Neural cell (in vitro differentiated cells): ENCODE data around the gene RNF26. TPM values are rescaled to one million over a fixed set of nuclear protein-coding genes. Genes with fewer than 3 reads are reported as not detected.

Experiments used
- H2AFZ ChIP-seq: fragments of 200-600, 300-800 bp; sonication (generic), shearing (Covaris generic); 2 replicates; pipeline ENCODE4 v1.6.0; 2014; ENCODE audit warnings: low read depth, mild to moderate bottlenecking, antibody characterized with exemption, low read length, moderate library complexity
- H3F3A ChIP-seq: fragments of 200-600 bp; shearing (Covaris generic); 2 replicates; pipeline ENCODE4 v1.6.1; 2016; ENCODE audit warnings: mild to moderate bottlenecking, moderate library complexity, mixed read lengths, antibody characterized with exemption, low read length; ENCODE audit not compliant: insufficient read depth, poor library complexity, severe bottlenecking
- H3K27ac ChIP-seq: fragments of 200-600, 300-800 bp; sonication (generic), shearing (Covaris generic); 2 replicates; pipeline ENCODE4 v1.5.1; 2014; ENCODE audit warnings: mild to moderate bottlenecking, low read length, moderate library complexity
- H3K27me3 ChIP-seq: fragments of 300-800, 200-600 bp; sonication (generic), shearing (Covaris generic); 2 replicates; pipeline ENCODE4 v1.6.0; 2014; ENCODE audit warnings: mild to moderate bottlenecking, low read depth, low read length, moderate library complexity; ENCODE audit not compliant: insufficient read depth
- H3K36me3 ChIP-seq: fragments of 300-800, 200-600 bp; sonication (generic), shearing (Covaris generic); 2 replicates; pipeline ENCODE4 v1.5.1; 2014; ENCODE audit warnings: mild to moderate bottlenecking, antibody characterized with exemption, low read length, moderate library complexity; ENCODE audit not compliant: insufficient read depth
- H3K4me2 ChIP-seq: fragments of 300-800, 200-600 bp; sonication (generic), shearing (Covaris generic); 2 replicates; pipeline ENCODE4 v1.6.0; 2014; ENCODE audit warnings: mild to moderate bottlenecking, low read length
- H3K4me3 ChIP-seq: fragments of 300-800, 200-600 bp; sonication (generic), shearing (Covaris generic); 2 replicates; pipeline ENCODE4 v1.5.1; 2014; ENCODE audit warnings: mild to moderate bottlenecking, low read length, moderate library complexity
- H3K79me2 ChIP-seq: fragments of 200-600 bp; shearing (Covaris generic); replicated peaks from 2 replicates; pipeline ENCODE4 v1.6.0; 2014; ENCODE audit warnings: mild to moderate bottlenecking, low read length, moderate library complexity; ENCODE audit not compliant: insufficient read depth
- H3K9ac ChIP-seq: fragments of 300-800, 200-600 bp; sonication (generic), shearing (Covaris generic); 2 replicates; pipeline ENCODE4 v1.6.1; 2016; ENCODE audit warnings: mild to moderate bottlenecking, low read length, mixed read lengths
- H3K9me2 ChIP-seq: fragments of 200-600 bp; shearing (Covaris generic); 2 replicates; pipeline ENCODE4 v1.6.1; 2016; ENCODE audit warnings: mild to moderate bottlenecking, low read length, mixed read lengths; ENCODE audit not compliant: insufficient read depth
- H3K9me3 ChIP-seq: fragments of 200-600, 300-800 bp; sonication (generic), shearing (Covaris generic); 2 replicates; pipeline ENCODE4 v1.6.1; 2016; ENCODE audit warnings: mild to moderate bottlenecking, mixed run types, low read length, moderate library complexity, mixed read lengths
- H4K20me1 ChIP-seq: fragments of 200-600 bp; shearing (Covaris generic); 2 replicates; pipeline ENCODE4 v1.6.1; 2016; ENCODE audit warnings: mild to moderate bottlenecking, mixed run types; ENCODE audit not compliant: insufficient read depth
- EP300 ChIP-seq: fragments of 450-650 bp; conservative IDR thresholded peaks from 2 replicates; pipeline ENCODE4 v1.6.1; 2014; ENCODE audit warnings: antibody characterized with exemption, mild to moderate bottlenecking, moderate library complexity; ENCODE audit not compliant: poor library complexity, severe bottlenecking
- EZH2 ChIP-seq: fragments of 200-600, 300-800 bp; shearing (Covaris generic), sonication (generic); IDR thresholded peaks from 2 replicates; pipeline ENCODE4 v1.6.1; 2014; ENCODE audit warnings: antibody characterized with exemption, low read length, borderline replicate concordance, mild to moderate bottlenecking; ENCODE audit not compliant: insufficient read depth, poor library complexity, severe bottlenecking
- MXI1 ChIP-seq: fragments of 450-650 bp; conservative IDR thresholded peaks from 2 replicates; pipeline ENCODE4 v1.6.1; 2014; ENCODE audit warnings: antibody characterized with exemption, mild to moderate bottlenecking; ENCODE audit not compliant: poor library complexity, severe bottlenecking
- POLR2AphosphoS5 ChIP-seq: IDR thresholded peaks from 2 replicates; pipeline ENCODE4 v1.6.1; 2012
- RAD21 ChIP-seq: fragments of 450-650 bp; conservative IDR thresholded peaks from 2 replicates; pipeline ENCODE4 v1.6.1; 2014; ENCODE audit warnings: antibody characterized with exemption, mild to moderate bottlenecking, moderate library complexity
- SMC3 ChIP-seq: fragments of 450-650 bp; conservative IDR thresholded peaks from 2 replicates; pipeline ENCODE4 v1.6.1; 2014; ENCODE audit warnings: antibody characterized with exemption, mild to moderate bottlenecking, moderate library complexity; ENCODE audit not compliant: poor library complexity
- TAF1 ChIP-seq: IDR thresholded peaks from 2 replicates; pipeline ENCODE4 v1.6.1; 2012; ENCODE audit warnings: low read depth
- polyA plus RNA-seq: library from polyadenylated mRNA; depleted of rRNA; stranded (reverse); fragments of >200 nt; gene quantifications from 2 replicates; pipeline ENCODE4 v1.2.3, GENCODE V29; 2014
- TF ChIP-seq, protein P1 (sequence below): IDR thresholded peaks from 2 replicates; pipeline ENCODE4 v1.6.1; 2012; ENCODE audit warnings: borderline replicate concordance
- TF ChIP-seq, protein P2 (sequence below): fragments of 450-650 bp; IDR thresholded peaks from 2 replicates; pipeline ENCODE4 v1.5.1; 2014; ENCODE audit warnings: antibody characterized with exemption, mild to moderate bottlenecking, moderate library complexity; ENCODE audit not compliant: poor library complexity, severe bottlenecking

The RNF26 gene
- polyA plus RNA-seq, 1 donor from 2014 or later, result 2.6 TPM

DNA sequence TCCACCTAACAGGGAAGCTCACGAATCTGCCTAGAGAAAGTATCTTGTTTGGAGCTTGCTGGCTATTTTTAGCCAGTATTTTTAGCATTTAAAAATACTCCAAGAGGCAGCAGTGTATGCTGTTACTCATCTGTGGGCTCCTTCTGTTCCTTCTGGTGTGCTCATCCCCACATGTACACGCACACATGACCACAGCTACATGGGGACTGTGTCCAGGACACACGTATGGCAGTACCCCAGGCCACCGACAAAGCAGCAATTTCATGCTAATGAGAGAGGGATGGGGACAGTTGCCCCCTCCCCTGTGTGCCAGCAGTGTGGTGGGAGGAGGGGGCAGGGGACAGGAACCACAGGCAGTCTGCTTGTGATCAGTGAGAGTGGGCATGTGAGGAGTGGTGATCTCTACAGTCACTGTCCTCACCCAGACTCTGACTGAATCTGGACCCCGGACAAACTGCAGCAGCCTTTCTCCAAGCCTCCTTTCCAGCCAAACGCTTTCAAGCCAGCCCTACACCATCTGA is 30.8 kb downstream of the RNF26 start:
- no peaks in the 10 kb centered on the region for H3K9me3 ChIP-seq
- H2AFZ ChIP-seq, result no peak overlapping the region
- no peak overlapping the region for H3K9ac ChIP-seq
- no peaks in the 10 kb centered on the region for H3F3A ChIP-seq
- no peak overlapping the region for H3K4me2 ChIP-seq
- no peak overlapping the region for H3K4me3 ChIP-seq
- no peak overlapping the region for H3K27ac ChIP-seq
- H4K20me1 ChIP-seq, result no peaks in the 10 kb centered on the region
- H3K36me3 ChIP-seq, result no peaks in the 10 kb centered on the region
- TF ChIP-seq SMC3 (no peak), EP300 (no peak), TAF1 (no peak), MXI1 (no peak), EZH2 (no peak), RAD21 (no peak)
- TF ChIP-seq, protein P1, sequence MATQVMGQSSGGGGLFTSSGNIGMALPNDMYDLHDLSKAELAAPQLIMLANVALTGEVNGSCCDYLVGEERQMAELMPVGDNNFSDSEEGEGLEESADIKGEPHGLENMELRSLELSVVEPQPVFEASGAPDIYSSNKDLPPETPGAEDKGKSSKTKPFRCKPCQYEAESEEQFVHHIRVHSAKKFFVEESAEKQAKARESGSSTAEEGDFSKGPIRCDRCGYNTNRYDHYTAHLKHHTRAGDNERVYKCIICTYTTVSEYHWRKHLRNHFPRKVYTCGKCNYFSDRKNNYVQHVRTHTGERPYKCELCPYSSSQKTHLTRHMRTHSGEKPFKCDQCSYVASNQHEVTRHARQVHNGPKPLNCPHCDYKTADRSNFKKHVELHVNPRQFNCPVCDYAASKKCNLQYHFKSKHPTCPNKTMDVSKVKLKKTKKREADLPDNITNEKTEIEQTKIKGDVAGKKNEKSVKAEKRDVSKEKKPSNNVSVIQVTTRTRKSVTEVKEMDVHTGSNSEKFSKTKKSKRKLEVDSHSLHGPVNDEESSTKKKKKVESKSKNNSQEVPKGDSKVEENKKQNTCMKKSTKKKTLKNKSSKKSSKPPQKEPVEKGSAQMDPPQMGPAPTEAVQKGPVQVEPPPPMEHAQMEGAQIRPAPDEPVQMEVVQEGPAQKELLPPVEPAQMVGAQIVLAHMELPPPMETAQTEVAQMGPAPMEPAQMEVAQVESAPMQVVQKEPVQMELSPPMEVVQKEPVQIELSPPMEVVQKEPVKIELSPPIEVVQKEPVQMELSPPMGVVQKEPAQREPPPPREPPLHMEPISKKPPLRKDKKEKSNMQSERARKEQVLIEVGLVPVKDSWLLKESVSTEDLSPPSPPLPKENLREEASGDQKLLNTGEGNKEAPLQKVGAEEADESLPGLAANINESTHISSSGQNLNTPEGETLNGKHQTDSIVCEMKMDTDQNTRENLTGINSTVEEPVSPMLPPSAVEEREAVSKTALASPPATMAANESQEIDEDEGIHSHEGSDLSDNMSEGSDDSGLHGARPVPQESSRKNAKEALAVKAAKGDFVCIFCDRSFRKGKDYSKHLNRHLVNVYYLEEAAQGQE, result no peak
- no peaks in the 10 kb centered on the region for H3K9me2 ChIP-seq
- peaks cover 13% of the 10 kb centered on the region for H3K27me3 ChIP-seq
- no peaks in the 10 kb centered on the region for H3K79me2 ChIP-seq

DNA sequence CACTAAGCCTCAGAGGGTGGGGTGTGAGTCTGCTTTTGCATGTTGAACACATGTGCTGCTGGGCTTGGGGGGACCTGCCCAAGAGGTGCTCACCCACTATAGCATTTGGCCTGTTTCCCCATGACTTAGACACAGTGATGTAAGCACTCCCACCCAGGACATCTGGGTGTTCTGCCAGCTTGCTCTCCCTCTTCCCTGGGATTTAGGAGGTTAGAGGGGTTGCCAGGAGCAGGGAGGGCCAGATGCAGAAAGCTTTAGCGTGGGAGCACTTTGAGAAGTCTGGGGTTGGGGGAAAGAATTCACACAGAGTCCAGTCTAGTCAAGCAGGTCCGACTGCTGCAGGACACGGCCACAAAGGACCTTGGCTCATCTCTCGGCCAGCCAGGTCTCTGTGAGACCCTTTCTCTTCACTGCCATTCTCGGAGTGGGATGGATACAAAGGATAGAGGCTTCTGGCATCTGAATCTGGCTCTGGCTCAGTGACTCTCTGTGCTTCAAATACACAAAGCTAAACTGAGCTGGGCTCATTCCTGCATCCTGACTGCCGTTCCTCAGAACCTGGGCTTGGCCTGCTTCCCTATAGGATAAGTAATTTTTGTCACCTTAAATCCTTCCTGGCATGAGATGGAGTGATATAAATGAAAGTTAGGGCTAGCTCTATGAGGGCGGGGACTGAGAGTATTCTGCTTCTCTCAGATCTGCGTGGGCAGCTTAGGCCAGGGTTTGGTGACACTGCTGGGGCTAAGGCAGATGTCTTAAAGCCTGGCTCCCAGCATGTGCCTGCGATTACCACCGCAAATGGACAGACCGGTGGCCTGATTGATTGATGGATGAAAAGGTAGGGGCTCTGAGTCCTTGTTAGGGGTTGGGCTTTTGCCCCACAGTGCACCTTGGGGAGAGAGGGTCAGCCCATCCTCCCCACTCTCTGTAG is 32.6 kb downstream of the RNF26 start:
- H3K36me3 ChIP-seq, result no peaks in the 10 kb centered on the region
- H2AFZ ChIP-seq, result no peak overlapping the region
- H3F3A ChIP-seq, result no peaks in the 10 kb centered on the region
- H3K4me3 ChIP-seq, result no peak overlapping the region
- no peaks in the 10 kb centered on the region for H3K79me2 ChIP-seq
- H3K9me3 ChIP-seq, result no peaks in the 10 kb centered on the region
- H3K27ac ChIP-seq, result no peak overlapping the region
- H3K27me3 ChIP-seq, result peaks cover 13% of the 10 kb centered on the region
- TF ChIP-seq RAD21 (no peak), EZH2 (no peak), TAF1 (no peak), POLR2AphosphoS5 (no peak), SMC3 (no peak)
- no peak overlapping the region for H3K9ac ChIP-seq
- H4K20me1 ChIP-seq, result no peaks in the 10 kb centered on the region
- H3K4me2 ChIP-seq, result no peak overlapping the region
- no peaks in the 10 kb centered on the region for H3K9me2 ChIP-seq

DNA sequence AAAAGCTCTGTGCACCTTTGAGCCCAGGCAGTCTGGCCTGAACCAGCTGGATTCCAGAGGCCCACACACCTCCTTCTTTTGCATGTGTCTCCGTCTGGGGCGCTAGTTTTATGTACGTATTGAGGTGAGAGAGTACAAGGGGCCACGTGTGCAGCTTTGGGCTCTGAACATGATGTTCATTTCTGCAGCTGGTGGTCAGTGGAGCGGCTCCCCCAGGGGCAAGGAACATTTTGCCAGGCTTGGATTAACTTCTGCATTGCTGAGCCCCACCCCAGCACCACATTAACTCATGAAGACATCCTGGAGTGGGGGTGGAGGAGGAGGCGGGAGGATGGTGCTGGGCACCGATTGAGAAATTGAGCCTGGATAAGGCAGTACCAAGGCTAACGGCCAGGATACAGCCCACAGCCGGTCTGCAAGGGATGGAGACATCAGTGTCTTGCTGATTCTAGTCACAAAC is 33.4 kb downstream of the RNF26 start:
- no peak overlapping the region for H3K4me3 ChIP-seq
- H3K27ac ChIP-seq, result no peak overlapping the region
- no peaks in the 10 kb centered on the region for H4K20me1 ChIP-seq
- no peaks in the 10 kb centered on the region for H3K9me2 ChIP-seq
- H3K36me3 ChIP-seq, result no peaks in the 10 kb centered on the region
- H3K9ac ChIP-seq, result no peak overlapping the region
- H3K9me3 ChIP-seq, result no peaks in the 10 kb centered on the region
- peaks cover 13% of the 10 kb centered on the region for H3K27me3 ChIP-seq
- H3K79me2 ChIP-seq, result no peaks in the 10 kb centered on the region
- no peak overlapping the region for H2AFZ ChIP-seq
- H3K4me2 ChIP-seq, result no peak overlapping the region
- H3F3A ChIP-seq, result no peaks in the 10 kb centered on the region
- TF ChIP-seq TAF1 (no peak), RAD21 (no peak), POLR2AphosphoS5 (no peak), EP300 (no peak), EZH2 (no peak), SMC3 (no peak), MXI1 (no peak)
- TF ChIP-seq, protein P1, result no peak
- TF ChIP-seq, protein P2, sequence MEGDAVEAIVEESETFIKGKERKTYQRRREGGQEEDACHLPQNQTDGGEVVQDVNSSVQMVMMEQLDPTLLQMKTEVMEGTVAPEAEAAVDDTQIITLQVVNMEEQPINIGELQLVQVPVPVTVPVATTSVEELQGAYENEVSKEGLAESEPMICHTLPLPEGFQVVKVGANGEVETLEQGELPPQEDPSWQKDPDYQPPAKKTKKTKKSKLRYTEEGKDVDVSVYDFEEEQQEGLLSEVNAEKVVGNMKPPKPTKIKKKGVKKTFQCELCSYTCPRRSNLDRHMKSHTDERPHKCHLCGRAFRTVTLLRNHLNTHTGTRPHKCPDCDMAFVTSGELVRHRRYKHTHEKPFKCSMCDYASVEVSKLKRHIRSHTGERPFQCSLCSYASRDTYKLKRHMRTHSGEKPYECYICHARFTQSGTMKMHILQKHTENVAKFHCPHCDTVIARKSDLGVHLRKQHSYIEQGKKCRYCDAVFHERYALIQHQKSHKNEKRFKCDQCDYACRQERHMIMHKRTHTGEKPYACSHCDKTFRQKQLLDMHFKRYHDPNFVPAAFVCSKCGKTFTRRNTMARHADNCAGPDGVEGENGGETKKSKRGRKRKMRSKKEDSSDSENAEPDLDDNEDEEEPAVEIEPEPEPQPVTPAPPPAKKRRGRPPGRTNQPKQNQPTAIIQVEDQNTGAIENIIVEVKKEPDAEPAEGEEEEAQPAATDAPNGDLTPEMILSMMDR, result no peak
